GF-D8 (cell line): ENCODE data around the gene CMIP.

Source experiments
- DNase-seq: peaks from one replicate; lab custom pipeline; 2025; lab: John Stamatoyannopoulos, UW

CMIP gene

DNA sequence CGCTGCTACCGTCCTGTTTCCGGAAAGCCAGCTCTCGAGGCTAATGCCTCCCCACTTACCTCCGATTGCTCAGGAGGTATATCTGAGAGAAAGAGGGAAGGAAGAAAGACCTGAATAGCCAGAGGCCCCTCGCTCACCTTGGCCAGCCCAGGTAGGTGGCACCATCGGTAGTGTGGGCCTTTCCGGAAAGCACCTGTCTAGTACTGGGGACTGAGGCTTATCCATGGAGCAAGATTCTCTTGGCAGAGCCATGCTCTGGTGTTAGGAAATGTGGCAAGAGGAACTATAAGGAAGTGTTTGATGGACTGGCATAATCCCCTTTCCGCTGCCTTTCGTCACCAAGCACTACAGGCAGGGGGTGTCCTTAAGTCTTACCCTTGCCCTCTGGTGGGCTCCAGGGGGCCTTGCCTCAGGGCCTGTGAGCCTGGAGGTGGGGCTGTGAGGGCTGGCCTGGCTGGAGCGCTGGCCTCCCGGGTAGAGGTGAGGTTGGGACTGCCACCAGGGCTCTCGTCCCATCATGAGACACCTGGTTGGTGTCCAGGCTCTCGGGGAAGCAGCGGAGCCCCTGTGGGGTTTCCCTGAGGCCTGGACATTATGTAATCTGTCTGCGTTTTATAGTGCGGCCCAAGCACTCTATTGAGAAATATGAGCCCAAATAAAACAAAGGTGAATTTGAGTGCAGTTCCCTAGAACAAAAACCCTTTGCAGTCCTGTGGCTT is 2.9 kb downstream of the CMIP start:
- peak; percentile 78 for DNase-seq

DNA sequence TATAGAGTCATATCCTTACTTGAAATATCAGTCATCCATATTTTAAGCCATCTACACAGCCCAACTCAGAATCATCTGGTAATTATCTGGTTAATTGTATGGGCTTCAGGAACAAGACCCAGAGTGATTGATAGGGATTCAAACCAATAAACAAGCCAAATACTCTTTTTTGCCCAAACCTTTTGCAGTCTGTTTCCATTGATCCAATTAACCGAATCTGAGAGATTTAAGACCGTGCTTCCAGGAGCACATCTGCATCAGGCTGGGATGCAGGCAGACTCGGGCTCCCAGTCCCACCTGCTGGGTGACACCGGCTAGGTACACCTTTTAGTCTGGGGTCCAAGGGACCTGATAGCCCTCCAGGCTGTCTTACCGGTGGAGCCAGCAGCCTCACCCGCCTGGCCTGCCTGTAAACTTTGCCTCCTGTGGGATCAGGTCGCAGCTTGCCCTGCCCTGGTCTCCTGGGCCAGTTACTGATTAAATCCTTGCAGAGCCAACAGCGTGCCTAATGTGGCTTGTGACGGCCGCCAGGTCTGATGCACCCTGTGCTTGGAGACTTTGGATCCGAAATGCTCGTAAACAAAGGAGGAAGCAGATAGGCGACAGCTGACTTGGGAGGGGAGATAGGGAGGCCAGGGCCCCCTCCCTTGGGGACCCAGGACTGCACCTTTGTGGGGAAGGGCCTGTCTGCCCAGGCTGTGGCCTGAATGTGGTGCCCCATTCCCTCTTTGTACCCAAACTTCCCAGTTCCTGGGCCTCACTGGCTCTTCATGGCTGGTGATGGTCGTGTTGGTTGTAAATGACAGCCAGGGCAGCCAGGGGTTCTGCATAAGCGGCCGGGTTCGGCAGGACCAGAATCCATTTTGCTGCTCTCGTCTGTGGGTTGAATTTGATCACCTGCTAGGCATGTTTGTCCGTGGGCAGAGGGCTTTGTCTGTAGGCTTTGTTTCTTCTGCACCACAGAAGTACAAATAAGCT is 3.8 kb downstream of the CMIP start:
- DNase-seq, result no peak

DNA sequence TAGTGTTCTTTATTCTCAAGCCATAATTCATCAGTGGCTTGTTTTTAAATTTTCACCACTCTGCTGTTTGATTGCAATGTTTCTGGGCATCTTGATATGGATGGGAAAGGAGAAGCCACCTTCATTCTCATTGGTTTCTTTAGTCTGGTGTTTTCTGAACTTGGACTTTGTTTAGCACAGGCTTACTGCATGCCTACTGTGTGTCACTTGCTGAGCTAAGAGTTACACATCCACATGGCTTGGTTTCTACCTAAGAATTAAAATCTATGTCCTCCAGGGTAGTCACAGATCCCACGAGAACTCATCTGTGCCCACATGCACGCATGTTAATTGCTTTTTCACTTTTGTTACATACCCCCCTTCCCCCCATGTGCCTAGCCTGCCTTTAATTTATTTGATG is 4.6 kb downstream of the CMIP start:
- DNase-seq, result no peak

DNA sequence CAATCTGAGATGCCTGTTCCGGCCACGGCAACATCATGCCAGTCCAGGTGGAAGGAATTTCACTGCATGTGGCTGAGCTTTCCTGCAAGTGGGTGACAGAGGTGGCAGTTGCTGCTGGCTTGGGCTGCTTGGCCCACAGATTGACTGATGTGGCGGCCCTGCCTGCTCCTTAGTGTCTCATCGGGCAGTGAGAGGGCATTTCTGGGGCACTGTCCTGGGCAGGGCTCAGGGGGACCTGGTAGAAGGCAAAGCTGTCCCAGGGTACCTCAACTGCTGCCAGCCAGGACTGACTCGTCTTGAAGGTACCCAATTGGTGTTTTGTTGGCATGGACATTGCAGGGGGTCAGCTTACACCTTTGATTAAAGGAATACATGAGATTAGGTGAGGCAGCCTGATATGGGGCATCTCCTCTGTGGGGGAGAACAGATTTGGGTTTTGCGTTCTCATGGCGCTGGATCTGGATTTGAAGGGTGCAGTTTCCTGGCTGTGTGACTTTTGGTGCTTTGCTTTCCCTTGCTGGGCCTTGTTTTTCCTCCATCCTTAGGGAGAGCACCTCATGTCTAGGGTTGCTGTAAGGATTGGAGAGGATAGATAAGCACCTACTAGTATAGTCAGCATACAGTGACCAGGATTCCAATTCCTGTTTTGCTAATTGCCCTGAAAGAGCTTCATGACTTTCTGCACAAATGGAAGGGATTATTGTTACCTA is 5.4 kb downstream of the CMIP start:
- DNase-seq, result no peak

DNA sequence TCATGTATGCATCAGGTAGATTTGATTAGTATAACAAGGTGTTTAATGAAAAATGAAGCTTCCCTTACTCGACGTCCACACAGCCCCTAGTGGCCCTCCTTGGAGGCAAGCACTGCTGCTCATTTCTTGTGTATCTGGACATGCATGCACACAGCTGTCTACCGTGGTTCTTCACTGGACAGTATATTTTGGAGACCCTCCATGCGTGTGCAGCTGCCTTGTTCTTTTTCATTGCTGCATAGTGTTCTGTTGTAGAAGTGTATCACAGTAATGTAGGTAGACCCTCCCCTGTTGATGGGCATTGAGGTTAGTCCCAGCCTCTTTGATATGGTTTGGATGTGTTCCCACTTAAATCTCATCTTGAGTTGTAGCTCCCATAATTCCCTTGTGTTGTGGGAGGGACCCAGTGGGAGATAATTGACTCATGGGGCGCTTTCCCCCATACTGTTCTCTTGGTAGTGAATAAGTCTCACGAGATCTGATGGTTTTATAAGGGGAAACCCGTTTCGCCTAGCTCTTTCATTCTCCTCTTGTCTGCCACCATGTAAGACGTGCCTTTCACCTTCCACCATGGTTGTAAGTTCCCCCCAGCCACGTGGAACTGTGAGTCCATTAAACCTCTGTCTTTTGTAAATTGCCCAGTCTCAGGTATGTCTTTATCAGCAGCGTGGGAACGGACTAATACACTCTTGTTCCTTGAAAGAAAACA is 6.3 kb downstream of the CMIP start:
- no peak for DNase-seq

DNA sequence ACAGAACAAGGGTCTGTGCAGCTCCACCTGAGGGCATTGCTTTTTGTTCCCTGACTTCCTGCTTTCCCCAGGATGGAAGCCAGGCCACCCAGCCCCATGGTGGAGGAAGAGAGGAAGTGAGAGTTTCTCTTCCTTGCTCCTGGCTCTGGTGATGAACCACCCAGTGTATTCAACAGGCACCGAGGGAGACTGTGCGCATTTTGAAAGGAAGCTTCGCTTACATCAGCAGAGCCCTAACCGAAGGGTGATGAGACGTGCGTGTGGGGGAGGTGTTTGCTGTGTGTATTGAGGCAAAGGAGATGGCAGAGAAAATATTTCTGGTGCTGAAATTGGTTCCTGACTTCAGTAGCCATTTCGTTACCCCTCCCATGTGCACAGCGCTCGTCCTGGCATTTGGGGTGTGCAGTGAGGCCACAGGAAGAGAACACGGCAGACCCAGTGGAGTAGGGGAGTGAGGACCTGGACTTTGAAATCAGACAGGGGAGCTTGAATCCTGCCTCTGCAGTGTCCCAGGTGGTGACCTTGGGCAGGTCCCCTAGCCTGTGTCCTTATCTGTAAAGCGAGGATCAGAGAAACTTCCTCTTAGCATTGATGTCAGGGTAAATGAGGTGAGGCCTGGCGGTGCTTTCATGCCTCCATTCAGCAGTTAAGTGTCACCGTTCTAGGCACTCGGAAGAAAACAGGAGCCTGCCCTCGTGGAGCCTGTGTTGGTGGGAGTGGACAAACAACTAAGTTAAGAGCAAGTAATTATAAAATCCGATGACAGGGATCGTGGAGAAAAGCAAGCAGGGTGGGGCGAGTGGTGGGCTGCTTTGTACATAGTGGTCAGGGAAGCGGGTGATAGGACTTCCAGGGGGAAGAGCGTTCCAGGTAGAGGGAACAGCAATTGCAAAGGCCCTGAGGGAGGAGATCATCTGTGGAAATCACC is 7.4 kb downstream of the CMIP start:
- DNase-seq, result peak; percentile 32

DNA sequence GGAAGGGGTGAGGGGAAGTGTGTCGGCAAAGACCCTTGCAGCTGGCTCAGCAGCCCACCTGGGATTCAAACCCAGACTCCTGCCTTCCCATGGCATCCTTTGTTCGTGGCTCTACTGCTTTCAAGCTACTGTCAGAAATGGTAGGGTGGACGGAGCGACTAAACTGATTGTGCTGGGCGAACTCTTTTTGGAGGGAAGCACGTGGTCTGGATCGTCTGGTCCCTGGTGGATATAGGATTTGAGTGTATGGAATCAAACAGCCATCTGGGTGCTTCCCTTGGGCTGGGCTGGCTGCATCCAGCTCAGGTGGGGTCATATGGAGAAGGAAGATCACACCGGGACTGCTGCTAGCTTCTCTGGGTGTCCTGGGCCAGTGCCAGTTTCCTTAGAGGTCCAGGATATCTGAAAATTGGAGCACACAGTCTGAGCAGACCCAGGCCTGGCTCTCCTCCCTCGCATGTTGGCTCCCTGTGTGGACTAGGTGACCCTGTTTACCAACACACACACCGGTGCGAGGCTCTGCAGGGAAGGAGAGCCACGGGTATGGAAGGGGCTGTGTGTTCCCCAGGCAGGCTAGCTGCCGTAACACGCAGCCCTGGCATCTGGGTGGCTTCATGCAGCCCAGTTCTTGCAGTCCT is 8.6 kb downstream of the CMIP start:
- no peak for DNase-seq

DNA sequence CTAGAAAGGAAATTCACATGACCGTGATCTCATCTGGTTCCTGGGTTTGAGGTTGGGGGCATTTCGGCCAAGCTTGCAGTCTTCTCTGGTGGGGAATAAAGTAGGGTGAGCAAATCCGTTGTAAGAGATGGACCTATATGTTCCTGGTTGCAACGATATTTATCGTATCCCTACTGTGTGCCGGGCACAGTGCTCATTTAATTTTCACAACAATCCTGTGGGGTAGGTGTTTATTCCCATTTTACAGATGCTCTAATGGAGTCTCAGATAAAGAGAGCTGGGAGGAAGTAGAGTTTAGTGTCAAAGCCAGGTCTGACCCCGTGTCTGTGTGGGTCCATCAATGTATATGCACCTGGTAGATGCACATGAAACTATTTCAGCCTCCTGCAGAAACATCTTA is 9.4 kb downstream of the CMIP start:
- no peak for DNase-seq

DNA sequence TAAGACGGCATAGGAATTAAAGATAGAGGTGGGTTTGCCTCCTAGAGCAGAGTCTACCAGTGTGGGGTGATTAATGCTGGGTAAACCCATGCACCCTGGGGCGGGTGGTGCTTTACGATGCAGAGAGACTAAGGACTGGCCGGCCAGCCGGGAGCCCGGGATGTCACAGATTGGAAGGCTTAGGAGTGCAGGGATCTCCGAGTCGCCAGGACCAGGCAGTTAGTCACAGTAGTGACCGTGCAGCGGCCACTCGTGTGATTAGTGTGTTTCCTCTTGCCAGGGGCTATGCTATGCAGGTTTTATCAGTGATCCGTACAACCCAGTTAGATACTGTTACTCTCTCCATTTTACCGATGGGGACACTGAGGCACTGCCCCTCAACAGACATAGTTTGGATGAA is 10.4 kb downstream of the CMIP start:
- no peak for DNase-seq

DNA sequence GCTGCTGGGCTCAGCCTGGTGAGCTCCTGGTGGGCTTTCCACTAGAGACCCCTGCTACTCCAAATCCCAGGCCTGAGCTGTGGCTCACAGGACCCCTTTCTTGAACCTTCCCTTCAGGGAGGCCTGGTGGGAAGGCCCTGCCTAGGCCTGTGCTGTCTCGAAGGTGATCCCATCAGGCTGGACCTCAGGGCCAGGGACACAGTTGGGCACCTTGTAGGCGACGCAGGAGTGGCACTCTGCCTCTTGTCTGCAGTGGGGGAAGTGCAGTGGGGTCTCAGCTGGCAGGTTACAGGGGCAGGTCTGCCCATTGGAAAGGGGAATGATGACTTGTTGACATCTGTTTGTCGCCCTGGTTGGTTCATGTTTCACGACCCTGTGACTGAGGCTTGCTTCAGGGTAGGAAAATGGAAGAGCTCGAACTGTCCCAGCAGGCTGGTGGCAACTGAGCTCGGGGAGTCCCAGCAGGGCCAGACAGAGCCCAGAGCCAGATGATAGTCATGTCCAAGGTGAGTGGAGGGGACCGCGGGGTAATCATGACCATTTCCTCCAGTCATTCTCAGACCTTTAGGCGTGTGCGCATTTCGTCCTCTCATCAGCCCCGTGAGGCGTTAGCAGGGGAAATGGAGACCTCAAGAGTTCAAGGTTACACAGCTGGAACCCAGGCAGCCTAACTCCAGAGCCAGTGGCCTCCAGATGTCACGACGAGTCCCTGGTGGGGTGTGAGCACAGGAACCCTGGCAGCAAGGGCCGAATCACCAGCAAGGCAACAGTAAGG is 11.3 kb downstream of the CMIP start:
- DNase-seq, result no peak

DNA sequence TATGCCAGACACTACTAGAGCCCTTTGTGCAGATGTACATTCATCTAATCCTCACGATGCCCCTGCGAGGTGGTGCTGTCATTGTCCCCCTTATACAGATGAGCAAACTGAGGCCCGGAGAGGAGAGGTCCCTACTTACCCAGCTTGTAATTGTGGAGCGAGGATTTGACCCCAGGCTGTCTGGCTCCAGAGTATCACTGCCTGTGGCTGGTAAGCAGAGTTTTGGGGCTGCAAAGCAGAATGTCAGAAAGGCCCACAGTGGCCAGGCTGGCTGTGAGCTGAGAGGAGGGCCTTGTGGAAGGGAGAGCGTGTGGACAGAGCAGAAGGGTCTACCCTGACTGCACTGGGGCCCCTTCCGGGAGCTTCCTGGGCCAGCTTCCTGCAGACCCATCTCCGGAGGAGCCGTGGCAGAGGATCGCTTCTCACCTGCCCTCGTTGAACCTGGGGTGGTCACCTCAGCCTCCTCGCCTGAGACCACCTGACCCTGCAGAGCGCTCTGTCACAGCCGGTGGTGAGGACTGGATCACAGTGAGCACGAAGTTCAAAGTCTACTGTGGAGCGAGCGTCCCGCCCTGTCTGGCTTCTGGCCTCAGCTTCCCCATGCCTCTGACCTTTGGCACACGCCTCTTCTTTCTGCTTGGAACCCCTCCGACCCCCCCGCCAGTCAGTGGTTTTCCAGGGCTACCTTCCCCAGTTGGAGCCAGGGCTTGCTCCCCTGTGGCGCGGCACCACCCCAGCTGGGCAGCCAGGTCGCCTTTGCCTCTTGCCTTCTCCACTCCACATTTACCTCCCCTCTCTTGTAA is 12.1 kb downstream of the CMIP start:
- no peak for DNase-seq

DNA sequence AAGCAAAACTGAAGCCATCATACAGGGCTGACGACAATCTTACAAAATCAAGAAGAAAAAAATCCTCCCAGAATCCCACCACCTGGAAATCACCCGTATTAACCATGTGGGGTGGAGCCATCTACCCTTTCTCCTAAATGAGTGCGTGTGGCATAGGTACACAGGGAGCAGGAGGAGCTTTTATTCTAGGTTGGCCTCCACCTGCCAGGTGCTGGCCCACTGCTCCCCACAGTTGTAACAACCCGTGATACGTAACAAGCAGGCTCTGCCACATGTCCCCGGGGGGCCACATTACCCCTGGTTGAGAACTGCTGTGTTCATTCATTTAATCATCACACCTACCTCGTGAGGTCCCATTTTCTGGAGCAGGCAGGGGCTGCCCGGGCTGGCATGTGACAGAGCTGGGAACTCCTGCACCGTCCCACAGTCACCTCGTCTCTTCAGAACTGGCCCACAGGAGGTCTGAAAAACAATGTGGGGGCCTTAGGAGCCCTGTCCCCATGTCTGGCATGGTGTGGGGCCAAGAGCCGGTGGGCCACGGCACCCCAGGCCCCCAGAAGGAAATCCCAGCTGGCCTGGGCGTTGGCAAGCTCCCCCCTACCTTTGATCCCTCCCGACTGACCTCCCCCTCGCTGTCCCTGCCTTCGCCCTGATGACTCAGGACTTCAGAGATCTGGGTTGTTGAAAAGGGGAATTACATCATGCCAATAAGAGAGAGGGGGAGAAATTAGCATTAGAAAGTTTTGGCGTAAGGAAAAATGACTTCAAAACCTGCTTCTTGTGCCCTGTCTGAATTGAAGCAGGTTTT is 12.9 kb downstream of the CMIP start:
- no peak for DNase-seq

DNA sequence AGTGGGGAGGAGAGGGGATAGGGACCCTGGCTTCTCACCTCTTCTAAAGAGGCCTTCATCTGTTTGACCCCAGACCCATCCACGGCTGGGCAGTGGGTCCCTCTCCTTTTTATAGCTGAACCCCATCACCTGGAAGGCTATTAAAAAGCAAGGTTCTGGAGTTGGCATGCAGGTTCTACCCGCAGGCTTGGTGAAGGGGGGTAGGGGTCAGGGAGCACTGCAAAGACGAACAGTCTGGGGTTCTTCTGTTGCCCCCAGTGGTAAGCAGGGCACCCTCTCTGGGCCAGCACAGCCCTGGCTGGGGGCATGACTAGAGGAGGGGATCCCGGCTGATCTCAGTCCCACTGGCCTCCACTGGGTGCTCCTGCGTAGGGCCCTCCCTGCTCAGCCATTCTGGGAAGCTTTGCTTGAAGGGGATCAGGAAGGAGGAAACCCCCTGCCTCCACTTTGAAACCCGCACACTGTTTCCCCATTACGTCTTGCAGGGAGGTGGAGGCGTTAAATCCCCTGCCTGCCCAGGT is 13.6 kb downstream of the CMIP start:
- DNase-seq, result no peak

DNA sequence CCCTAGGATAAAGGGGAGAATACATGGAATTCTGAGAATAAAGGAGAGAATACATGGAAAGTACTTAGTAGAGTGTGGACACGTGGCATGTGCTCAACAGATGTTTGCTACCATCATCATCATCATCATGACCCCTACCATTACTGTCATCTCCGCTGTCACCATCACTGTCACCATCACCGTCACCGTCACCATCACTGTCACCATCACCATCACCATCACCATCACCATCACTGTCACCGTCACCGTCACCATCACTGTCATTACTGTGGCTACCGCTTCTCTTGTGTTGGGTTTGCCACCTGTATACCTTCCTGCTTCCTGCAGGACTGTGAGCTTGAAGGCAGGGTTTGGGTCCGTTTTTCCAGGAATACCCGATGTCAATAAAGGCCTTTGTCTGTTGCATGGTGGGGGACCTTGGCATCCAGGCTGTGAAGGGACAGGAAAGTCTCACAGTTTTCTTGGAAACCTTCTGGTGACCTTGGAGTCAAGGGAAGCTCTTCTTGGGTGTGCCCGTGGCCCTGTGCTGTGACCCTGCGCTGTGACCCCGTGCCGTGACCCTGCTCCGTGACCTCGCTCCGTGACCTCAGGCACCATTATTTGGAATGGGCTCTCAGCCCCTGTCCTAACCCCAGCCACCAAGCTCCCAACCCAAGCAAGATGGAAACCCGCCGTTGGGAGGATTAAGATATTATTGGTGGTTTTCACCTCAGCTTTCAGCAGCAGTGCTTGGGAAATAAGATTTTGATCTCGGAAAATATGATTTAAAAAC is 14.4 kb downstream of the CMIP start:
- no peak for DNase-seq

DNA sequence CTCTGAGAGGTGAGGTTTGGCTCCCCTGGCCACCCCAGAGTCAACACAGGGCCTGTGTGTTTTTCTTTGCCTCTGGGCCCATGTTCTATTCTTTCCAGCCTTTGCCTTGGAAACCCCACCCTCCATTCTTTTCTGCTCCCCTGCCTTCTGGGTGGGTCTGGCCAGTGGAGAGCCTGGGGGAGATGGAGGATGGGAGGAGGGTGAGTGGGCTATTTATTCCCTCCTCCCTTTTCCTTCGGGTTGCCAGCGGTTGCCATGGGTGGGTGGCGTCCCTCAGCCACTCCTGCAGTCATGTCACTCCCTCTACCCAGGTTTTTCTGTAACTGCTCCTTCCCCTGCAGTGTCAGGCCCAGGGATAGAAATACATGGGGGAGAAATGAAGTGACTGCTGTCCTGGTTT is 15.5 kb downstream of the CMIP start:
- no peak for DNase-seq

DNA sequence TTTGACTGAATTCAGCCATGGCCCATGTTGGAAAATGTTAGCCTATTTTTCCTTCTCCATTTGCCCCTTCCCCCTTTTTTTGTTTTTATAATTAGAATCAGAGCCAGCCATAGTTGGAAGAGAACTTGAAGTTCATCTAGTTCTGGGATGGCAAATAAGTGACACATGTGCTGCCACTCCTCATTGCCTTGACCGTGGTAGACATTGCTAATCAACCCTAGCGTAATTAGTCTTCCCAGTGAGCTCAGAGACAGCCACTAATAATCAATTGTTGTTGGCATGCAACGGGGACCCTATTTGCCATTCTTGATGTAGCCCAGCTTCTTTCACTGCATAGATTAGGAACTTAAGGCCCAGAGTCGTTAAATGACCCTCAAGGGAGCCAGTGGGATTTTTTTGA is 16.6 kb downstream of the CMIP start:
- DNase-seq, result no peak

DNA sequence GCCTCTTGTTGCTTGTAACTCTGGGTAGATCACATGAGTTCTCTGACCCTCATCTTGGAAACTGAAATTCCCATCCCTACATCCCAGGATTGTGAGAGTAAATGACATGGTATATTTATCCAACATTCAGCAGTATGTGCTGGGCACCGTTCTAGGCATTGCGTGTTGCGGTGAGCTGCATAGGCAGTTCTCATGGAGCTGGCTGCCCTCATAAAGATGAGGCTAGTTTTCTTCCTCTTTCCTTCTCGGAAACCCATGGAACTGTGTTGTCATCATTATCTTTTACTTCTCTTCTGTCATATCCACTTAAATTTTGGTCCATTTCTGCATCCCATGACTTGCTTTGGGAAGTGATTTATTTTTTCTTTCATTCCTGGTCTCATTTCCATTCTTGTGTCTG is 17.2 kb downstream of the CMIP start:
- DNase-seq, result no peak
